HK-2 (cell line): ENCODE data around the gene PRSS50.
"Not testable (repeated sequence)": the region's sequence is repeated elsewhere in the genome, so short reads cannot be mapped to it uniquely, and the experiment has no call there.

Experiments used
- DNase-seq: peaks from one replicate; pipeline ENCODE4 v3.0.0-alpha.2; 2018; ENCODE audit not compliant: unreplicated experiment

Gene PRSS50, protein sequence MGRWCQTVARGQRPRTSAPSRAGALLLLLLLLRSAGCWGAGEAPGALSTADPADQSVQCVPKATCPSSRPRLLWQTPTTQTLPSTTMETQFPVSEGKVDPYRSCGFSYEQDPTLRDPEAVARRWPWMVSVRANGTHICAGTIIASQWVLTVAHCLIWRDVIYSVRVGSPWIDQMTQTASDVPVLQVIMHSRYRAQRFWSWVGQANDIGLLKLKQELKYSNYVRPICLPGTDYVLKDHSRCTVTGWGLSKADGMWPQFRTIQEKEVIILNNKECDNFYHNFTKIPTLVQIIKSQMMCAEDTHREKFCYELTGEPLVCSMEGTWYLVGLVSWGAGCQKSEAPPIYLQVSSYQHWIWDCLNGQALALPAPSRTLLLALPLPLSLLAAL

DNA sequence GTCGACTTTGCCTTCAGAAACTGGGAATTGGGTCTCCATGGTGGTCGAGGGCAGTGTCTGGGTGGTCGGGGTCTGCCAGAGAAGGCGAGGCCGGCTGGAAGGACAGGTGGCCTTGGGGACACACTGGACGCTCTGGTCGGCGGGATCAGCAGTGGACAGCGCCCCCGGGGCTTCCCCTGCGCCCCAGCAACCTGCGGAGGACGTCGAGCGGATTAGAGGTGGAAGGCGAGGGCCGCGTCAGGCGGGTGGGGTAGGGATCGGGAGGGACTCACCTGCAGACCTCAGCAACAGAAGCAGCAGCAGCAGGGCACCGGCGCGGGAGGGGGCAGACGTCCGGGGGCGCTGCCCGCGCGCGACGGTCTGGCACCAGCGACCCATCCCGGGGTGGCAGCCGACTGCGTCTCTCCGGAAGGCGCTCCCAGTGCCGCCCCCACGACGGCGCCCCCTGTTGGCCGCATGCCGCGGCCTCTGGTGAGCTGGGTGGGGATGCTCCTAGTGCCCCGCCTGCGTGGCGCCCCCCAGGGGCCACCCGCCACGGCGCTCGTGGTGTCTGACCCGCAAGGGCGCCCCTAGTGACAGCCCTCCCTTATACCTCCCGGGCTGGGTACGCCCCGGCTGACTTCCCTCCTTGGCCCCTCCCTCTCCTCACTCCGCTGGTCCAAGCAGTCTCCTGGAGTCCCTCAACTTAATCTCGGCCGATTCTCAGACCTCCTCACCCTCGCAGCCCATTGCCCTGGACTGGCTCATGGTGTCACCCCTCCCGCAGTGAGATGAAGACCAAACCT is at the start of gene PRSS50:
PRSS50 (minus strand) TSS at position 423 of the 785 bp plus-strand sequence; CDS start at position 378, 45 bp downstream.
- DNase-seq: no peak

DNA sequence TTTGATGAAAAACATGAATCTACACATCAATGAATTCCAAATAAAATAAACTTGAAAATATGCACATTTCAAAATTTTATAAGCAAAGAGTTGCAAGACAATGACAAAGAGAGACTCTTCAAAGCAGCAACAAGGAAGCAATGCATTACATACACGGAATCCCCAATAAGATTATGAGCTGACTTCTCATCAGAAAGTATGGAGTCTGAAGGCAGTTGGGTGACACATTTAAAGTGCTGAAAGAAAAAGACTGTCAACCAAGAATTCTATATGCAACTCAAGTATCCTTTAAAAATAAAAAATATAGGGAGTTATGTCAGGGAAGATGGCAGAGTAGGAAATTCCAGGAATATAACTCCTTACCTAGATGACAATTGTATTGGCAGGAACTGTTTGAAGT is 46.5 kb upstream of the PRSS50 start:
- no peak for DNase-seq

DNA sequence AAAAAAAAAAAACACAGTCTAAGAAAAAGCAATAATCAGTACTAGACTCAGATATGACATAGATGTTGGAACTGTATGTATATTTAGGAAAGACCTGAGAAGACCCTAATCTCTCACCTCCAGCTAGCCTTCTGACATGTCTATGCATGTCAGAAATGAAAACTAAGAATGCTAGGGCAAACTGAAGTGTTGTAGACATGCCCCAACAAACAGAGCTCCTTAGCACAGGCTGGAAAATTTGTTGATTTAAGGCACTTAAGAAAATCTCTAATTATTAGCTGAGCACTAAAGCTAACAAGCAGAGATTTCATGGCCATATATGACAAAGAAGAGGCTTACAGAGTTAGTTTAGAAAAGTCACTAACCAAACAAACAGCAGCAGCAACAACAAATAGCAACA is 45.5 kb upstream of the PRSS50 start:
- DNase-seq: no peak

DNA sequence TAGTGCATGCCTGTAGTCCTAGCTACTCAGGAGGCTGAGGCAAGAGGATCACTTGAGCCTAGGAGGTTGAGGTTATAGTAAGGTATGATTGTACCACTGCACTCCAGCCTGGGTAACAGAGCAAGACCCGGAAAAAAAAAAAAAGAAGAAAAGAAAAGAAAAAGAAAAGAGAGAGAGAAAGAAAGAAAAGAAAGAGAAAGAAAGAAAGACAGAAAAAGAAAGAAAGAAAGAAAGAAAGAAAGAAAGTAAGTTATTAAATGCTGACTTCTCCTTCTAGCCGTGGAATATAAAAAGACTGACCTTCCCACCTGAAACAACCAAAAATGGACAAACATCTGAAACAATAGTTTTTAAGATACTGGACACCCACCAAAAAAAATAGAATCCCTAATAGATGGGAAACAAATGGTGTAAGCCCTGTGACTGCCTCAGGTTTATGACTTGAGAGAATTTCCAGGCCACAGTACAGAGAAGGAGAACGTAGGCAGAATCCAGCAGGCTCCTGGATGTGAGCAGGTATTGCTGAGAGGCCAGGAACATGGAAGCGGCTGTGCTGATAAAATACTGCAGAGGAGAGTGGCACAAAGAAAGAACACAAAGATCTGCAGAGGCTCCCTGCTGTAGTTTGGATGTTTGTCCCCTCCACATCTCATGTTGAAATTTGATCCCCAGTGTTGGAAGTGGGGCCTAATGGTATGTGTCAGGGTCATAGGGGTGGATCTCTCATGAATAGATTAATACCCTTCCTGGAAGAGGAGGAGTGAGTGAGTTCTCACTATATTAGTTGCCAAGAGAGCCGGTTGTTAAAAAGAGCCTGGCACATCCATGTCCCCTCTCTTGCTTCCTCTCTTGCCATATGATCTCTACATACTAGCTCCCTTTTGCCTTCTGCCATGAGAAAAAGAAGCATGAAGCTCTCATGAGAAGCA is 41.8 kb upstream of the PRSS50 start:
- no peak for DNase-seq

DNA sequence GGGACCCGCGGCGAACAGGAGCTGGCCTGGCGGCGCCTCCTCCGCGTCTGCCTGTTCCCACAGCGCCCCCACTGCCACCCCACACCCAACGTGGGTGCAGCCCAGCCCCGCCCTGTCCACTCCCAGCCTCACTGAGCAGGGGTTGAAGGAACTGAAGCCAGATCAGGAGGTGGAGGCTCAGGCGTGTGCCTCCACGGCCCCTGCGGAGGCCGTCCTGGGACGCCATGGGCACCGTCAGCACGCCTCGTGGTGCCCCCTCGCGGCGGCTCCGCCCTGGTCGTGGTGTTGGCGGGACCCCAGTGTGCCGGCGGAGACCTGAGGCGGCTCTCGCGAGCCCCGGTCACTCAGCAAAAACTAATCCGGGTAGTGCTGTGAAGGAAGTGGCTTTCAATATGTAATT is 39.0 kb upstream of the PRSS50 start:
- DNase-seq: no peak

DNA sequence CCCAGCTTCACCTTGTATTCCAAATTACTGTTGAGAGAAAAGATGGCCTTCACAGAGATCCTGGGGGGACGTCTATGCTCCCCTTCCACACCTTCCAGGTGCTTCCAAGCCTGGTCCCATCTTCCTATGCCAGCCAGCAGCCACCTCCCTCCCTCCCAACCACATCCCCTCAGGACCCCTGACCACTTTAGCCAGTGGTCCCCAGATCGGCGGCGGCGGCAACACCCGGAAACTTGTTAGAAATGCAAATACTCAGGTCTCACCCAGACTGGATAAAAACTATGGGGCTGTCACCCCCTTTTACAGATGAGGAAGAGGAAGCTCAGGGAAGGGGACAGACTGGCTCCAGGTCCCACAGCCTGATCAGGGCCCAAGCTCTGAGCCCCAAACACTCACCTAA is 38.0 kb upstream of the PRSS50 start:
- no peak for DNase-seq

DNA sequence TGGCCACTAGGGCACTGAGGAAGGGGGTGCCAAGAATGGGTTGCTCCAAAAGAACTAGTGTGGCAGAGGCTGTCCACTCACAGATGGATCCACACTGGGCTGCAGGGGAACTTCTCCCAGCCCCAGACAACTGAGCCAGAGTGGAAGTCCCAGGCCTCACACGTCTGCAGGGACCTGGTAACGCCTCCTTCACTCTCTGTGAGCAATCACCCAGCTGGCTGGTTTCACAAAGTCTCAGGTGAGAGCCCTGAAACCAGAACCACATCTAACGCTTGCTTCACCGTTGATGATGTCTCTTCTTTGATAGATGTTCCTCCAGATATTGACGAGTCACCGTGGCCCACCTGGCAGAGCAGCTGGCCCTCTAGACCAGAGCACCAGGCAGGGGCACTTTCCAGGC is 35.5 kb upstream of the PRSS50 start:
- not testable (repeated sequence) for DNase-seq

DNA sequence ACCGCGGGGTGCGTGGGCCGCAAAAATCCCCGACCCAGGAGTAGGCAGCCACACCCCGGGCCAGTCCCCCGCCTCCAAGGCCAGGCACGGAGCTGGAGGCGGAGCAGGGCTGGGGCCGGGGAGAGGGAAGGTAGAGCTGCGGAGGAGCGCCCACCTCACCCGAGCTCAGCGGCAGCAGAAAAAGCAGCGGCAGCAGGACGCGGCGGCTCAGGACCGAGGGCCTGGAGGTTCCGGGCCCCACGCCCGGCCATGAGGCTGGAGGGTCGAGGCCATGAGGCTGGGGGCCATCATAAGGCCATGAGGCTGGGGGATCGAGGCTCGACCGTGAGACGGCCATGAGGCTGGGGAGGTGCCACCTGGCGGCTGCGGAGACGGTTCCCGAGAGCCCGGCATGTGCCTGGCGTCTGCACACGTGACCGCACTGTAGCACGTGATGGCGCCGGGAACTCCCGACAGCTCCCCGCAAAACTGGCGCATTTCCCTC is 32.9 kb upstream of the PRSS50 start:
- no peak for DNase-seq

DNA sequence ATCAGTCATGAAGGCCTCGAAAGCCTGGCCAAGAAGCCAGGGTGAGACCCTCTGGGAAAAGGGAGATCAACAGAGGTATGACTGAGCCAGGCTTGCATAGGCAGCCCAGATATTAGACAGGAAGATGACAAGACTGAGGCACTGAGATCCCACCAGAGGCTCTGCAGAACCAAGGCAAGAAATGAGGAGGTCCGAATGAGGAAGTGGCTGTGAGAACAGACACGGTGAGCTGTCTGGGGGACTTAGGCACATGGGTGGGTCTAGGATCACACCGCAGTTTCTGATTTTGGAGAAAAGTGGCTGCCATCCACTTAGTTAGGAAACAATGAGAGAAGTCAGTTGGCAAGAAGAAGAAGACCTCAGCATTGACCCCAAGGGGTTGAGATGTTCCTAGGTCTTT is 31.5 kb upstream of the PRSS50 start:
- DNase-seq: no peak

DNA sequence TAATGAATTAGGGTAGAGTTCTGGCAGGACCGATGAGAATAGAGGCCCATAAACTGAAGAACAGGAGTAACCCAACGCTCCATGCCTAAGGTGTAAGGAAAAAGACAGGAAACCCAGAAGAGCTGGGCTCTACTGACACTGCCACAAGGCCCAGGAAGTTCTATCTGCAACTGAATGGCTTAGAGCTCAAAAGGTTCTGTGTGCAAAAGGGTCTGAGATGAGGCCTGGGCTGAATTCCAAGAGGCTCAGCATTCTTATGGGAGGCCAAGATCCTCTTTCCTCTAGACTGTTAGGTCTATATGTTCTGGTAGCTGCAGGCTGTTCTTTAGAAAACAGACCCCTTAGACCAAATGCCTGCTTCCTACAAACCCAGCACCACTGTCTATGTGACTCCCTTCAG is 30.5 kb upstream of the PRSS50 start:
- DNase-seq: no peak

DNA sequence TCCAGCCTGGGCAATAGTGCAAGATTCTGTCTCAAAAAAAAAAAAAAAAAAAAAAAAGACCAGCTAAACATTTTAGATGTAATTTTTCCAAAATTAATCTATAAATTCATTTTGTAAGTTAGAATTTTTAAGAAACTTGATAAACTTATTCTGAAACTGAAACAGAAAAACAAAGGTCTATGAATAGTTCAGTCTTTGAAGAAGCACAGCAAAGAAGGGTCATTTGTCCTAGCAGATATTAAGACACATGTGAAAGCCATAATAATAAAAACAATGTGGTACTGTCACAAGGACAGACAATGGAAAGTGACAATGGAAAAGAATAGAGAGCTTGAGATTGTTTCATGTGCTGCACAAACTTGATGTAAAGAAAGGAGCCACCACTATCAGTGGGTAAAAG is 29.0 kb upstream of the PRSS50 start:
- no peak for DNase-seq

DNA sequence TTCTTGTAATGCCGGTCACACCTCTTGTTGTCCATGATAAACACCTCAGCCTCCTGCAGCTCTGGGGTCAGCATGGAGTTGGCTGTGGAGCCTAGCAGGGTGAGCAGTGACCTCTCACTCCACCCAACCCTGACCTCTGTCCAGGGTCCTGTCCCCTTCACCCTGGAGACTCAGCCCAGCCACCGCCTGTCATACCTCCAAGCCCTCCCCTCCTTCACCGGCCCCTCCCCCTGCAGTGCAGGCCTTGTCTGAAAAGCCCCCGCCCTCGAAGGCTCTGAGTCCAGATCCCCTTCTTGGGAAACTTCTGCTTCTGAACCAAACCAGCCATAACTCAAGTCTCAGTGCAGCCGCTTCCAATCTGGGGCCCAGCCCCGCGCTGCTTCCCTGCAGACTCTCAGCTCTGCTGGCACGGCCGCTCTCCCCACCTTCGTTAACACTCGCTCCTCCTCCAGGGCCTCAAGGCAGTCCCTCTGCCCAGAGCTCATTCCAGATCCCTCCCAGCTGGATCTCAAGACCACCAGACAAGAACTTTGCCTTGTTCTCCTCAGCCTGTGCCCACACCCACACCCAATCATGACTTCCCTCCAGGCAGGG is 25.4 kb upstream of the PRSS50 start:
- DNase-seq: no peak

DNA sequence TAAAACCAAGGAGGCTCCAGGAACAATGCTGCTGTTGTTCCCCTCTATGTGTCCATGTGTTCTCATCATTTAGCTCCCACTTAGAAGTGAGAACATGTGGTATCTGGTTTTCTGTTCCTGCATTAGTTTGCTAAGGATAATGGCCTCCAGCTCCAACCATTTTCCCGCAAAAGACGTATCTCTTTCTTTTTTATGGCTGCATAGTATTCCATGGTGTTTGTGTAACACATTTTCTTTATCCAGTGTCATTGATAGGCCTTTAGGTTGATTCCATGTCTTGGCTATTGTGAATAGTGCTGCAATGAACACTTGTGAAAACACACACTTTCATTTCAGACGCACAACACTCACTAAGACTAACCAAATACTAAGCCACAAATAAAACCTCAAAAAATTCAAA is 21.9 kb upstream of the PRSS50 start:
- not testable (repeated sequence) for DNase-seq

DNA sequence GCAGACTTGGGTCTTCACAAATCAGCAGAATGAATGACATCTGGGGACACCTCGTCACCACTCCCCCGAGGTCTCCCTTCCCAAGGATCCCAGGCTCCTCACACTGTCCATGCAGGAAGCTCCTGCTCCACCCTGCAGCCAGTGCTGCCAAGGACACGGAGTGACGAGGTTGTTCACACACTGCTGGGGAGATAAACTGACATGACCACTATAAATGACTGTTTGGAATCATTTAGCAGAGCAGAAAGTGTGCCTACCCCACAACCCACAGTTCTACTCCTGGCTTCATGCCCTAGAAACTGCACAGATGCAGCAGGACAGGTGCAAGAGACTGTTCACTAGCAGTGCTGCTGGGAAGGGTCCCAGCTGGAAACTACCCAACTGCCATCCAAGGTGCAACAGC is 19.7 kb upstream of the PRSS50 start:
- no peak for DNase-seq

DNA sequence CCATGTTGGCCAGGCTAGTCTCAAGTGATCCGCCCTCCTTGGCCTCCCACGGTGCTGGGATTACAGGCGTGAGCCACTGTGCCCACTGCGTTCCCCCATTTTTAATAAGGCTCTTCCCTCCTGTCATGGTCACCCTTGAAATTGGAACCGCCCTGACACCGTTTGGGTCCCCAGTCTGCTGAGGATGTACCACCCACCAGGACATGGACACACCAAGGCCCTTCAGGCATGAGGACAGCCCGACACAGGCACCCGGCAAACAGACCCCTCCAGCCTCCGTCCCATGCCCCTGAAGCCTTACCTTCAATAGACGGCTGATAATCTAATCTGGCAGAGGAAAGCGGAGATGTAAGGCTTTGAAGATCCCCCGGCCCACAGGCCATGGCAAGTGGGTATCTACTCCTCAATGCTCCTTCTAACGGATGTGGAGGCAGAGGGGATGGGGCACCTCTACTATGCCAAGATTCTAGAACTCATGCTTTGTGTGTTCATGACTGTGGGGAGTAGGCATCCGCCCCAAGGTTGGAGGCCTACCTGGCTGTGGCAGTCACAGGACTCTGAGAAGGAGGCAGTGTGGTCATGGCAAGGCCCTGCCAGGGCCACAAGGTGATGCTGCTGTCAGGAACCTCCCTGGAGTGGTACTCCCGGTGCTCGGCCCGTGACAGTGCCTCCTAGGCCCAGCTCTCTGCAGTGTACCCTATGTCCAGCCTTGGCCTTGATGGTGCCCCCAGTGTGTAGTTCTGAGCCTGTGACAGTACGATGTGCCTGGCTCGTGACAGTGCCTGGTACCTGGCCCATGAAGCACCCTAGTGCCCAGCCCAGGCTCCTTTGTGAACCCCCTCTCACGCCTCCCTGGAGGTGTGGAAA is 18.6 kb upstream of the PRSS50 start:
- DNase-seq: no peak

DNA sequence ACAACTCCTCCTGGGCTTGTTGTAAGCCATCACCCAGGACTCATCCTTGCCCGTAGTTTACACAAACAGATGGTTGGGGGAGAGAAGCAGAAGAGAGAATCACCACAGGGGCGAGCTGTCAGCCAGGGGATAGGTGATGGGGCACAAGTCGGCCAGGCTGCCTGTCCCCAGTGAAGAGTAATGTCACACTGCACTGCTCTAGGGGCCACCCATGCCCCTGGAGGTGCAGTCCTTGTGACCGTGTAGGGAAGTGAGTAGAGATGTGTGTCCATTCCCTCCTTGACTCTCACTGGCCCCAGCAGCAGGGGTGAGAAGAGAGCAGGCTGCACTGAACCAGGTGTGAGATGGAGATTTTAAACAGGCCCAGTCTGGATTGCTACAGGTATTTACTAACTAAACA is 17.1 kb upstream of the PRSS50 start:
- no peak for DNase-seq

DNA sequence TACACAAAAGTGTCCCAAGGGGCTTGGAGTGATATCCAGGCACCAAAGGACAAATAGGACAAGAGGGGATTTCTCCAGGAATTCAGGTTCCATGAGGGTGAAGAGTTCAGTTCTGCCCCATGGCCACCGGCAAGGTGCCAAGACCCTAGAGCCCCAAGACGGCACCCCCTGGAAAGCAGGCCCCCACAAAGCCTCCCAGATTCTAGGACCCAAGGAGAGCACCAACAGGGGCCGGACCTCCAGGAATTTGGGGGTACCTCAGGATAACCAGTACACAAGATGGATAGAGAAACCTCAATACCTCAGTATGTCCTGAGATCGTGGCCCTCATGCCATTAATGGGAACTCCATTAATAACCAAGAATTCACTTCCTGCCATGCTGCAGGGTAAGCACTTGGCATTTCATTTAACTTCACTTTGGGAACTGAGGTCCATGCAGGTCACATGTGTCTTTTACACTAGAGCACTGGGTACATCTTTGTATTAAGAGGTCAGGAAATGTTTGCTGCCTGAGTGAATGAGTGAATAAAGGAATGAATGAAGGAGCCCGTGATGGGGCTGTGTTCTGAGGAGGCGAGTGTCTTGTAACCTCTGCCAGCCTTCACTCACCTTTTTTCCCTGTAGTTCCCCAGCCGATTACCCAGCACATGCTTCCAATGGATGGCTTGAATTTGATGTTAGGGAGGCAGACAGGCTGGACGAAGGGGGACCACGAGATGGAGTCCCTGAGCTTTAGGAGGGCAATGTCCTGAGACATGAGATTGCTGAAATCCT is 15.5 kb upstream of the PRSS50 start:
- no peak for DNase-seq

DNA sequence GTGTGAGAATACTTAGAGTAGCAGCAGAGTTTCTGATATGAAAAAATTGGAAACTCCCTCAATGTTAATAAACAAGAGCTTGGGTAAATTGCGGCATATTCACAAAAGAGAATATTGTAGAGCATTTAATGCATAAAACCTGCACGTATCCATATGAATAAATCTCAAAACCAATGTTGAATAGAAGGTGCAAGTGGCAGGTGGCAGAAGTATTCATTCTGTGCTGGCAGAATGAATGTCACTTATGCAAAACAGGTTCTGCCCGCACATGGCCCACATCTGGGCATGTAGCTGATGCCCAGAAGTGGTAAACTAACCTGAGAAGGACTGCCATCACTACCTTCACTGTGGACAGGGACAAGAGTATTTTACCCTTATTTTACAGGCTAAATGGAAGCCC is 14.1 kb upstream of the PRSS50 start:
- DNase-seq: no peak

DNA sequence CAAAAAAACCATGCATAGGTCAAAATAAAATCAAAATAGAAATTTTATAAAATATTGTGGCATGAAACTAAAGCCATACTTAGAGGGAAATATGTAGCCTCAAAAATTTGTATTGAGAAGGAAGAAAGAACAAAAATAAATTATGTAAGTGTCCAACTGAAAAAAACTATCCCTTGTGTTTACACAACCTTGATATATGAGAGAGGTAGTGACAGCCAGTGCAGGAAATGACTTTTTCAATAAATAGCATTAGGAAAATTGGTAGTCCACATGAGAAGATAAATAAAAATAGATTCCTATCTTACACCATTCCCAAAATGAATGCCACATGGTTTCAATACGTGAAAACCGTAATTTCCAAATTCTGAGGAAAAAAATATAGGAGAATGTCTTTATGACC is 13.2 kb upstream of the PRSS50 start:
- DNase-seq: no peak

DNA sequence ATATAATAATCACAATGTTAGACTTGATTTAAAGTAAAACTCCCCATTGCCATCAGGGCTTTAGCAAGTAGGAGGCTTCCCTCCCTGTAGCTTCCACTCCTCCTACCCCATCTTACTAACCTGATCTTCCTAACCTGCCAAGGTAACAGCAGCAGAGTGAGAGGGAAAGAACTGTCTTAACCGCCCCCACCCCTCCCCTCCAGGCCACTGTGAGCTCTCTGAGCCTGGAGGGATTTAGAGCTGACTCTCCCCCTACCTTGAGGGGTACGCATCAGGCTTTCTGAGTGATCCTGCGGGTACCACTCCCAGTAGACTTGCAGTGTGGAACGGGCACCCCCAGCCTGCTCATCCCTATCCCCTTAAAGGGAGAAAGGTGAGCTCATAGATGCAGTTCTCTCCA is 11.4 kb upstream of the PRSS50 start:
- DNase-seq: no peak
